ENCODE data around the gene SLC6A6.

The SLC6A6 gene

GRCh38 chr3:14473411-14473891 lies 71.0 kb downstream of the SLC6A6 start:
- DNase-seq, result no peak

- DNase-seq, result no peak
Observed at GRCh38 chr3:14474363-14475081, 72.1 kb downstream of the SLC6A6 start.

GRCh38 chr3:14475621-14476020 lies 73.2 kb downstream of the SLC6A6 start:
- DNase-seq, result no peak

- no peak for DNase-seq
Observed at GRCh38 chr3:14476583-14477265, 74.3 kb downstream of the SLC6A6 start.

- DNase-seq, result no peak
Observed at GRCh38 chr3:14477311-14477935, 75.0 kb downstream of the SLC6A6 start.

- DNase-seq, result no peak
Observed at GRCh38 chr3:14478956-14479550, 76.6 kb downstream of the SLC6A6 start.

- no peak for DNase-seq
Observed at GRCh38 chr3:14479591-14479990, 77.2 kb downstream of the SLC6A6 start.

GRCh38 chr3:14480207-14481017 lies 78.0 kb downstream of the SLC6A6 start:
- DNase-seq, result no peak

GRCh38 chr3:14481018-14481645 lies 78.7 kb downstream of the SLC6A6 start:
- no peak for DNase-seq

- DNase-seq, result no peak
Observed at GRCh38 chr3:14481646-14482036, 79.2 kb downstream of the SLC6A6 start.

GRCh38 chr3:14482271-14482721 lies 79.9 kb downstream of the SLC6A6 start:
- DNase-seq, result no peak

GRCh38 chr3:14483286-14483685 lies 80.9 kb downstream of the SLC6A6 start:
- no peak for DNase-seq

GRCh38 chr3:14484741-14485140 lies 82.3 kb downstream of the SLC6A6 start:
- DNase-seq, result no peak

GRCh38 chr3:14485981-14486380 lies 83.6 kb downstream of the SLC6A6 start:
- no peak for DNase-seq

- DNase-seq, result no peak
Observed at GRCh38 chr3:14486460-14486859, 84.1 kb downstream of the SLC6A6 start.

GRCh38 chr3:14487086-14487485 lies 84.7 kb downstream of the SLC6A6 start:
- DNase-seq, result no peak

GRCh38 chr3:14487821-14488220 lies 85.4 kb downstream of the SLC6A6 start:
- no peak for DNase-seq

- no peak for DNase-seq
Observed at GRCh38 chr3:14488286-14489041, 86.1 kb downstream of the SLC6A6 start.

GRCh38 chr3:14489641-14490040 lies 87.2 kb downstream of the SLC6A6 start:
- DNase-seq, result no peak

GRCh38 chr3:14490255-14490654 lies 87.8 kb downstream of the SLC6A6 start:
- DNase-seq, result no peak

GRCh38 chr3:14490831-14491230 lies 88.4 kb downstream of the SLC6A6 start:
- no peak for DNase-seq
